Naive thymus-derived CD4-positive, alpha-beta T cell (primary cell): ENCODE results near the gene ALDOA. TPM values are rescaled to one million over a fixed set of nuclear protein-coding genes. Genes with fewer than 3 reads are reported as not detected.
"Not testable (repeated sequence)": the region's sequence is repeated elsewhere in the genome, so short reads cannot be mapped to it uniquely, and the experiment has no call there.

Experiments
- ATAC-seq: fragments of 150-1000 bp; cut with Tn5 transposase; 2 replicates; pipeline ENCODE4 v1.10.0; 2021; ENCODE audit warnings: mild to moderate bottlenecking, moderate library complexity
- CTCF ChIA-PET: fragments of 350-600 bp; sonication (Branson Sonifier 250); formaldehyde crosslinking; loops from one replicate; lab custom pipeline; 2021; ENCODE audit warnings: antibody characterized with exemption; lab: Charles Lee
- POLR2A ChIA-PET: fragments of 350-600 bp; sonication (Branson Sonifier 250); formaldehyde crosslinking; loops from one replicate; lab custom pipeline; 2021; ENCODE audit warnings: antibody characterized with exemption, inconsistent platforms; lab: Charles Lee
- DNase-seq, 9 donors: peaks; one replicate each; pipeline versions ENCODE4 v3.0.0 to v3.0.0-alpha.2; 2020 to 2022; ENCODE audit warnings: mixed read lengths in 1 of 9
- H3K27ac ChIP-seq: one replicate; pipeline ENCODE4 v1.7.0; 2013; ENCODE audit warnings: mild to moderate bottlenecking, low read depth, low read length, moderate library complexity
- H3K27me3 ChIP-seq, 2 donors: one replicate each; pipeline ENCODE4 v1.7.0; 2013; ENCODE audit warnings: low read length in 2 of 2, mild to moderate bottlenecking in 2 of 2, moderate library complexity in 2 of 2; ENCODE audit not compliant: control insufficient read depth in 2 of 2, insufficient read depth in 2 of 2
- H3K36me3 ChIP-seq, 3 experiments: 1 replicate in 2 of 3; 2 replicates in 1 of 3; pipeline ENCODE4 v1.7.0; 2013; ENCODE audit warnings: low read length in 3 of 3, mild to moderate bottlenecking in 3 of 3, moderate library complexity in 1 of 3; ENCODE audit not compliant: insufficient read depth in 3 of 3, control insufficient read depth in 2 of 3
- H3K4me1 ChIP-seq, 2 donors: one replicate each; pipeline ENCODE4 v1.7.0; 2013; ENCODE audit warnings: low read length in 2 of 2, mild to moderate bottlenecking in 2 of 2, moderate library complexity in 1 of 2; ENCODE audit not compliant: control insufficient read depth in 2 of 2, insufficient read depth in 2 of 2
- H3K4me3 ChIP-seq: 2 replicates; pipeline ENCODE4 v1.7.0; 2013; ENCODE audit warnings: mild to moderate bottlenecking, low read length
- H3K9me3 ChIP-seq, 3 experiments: 1 replicate in 2 of 3; 2 replicates in 1 of 3; pipeline ENCODE4 v1.7.0; 2013; ENCODE audit warnings: low read length in 3 of 3; ENCODE audit not compliant: control insufficient read depth in 2 of 3
- H3K27ac Mint-ChIP-seq, 9 donors: one replicate each; pipeline ENCODE4 v1.8.0; 2020 to 2022; ENCODE audit warnings: mixed read lengths in 9 of 9, mild to moderate bottlenecking in 8 of 9, moderate library complexity in 5 of 9, inconsistent platforms in 2 of 9
- H3K27me3 Mint-ChIP-seq, 5 donors: one replicate each; pipeline ENCODE4 v1.8.0; 2021 to 2022; ENCODE audit warnings: mixed read lengths in 5 of 5, mild to moderate bottlenecking in 1 of 5
- H3K36me3 Mint-ChIP-seq, 5 donors: one replicate each; pipeline ENCODE4 v1.8.0; 2020 to 2022; ENCODE audit warnings: mixed read lengths in 5 of 5, mild to moderate bottlenecking in 3 of 5, inconsistent platforms in 1 of 5
- H3K4me1 Mint-ChIP-seq, 7 donors: one replicate each; pipeline ENCODE4 v1.8.0; 2020 to 2022; ENCODE audit warnings: mixed read lengths in 7 of 7, mild to moderate bottlenecking in 3 of 7, inconsistent platforms in 1 of 7
- H3K4me3 Mint-ChIP-seq, 10 donors: one replicate each; pipeline ENCODE4 v1.8.0; 2020 to 2022; ENCODE audit warnings: mild to moderate bottlenecking in 10 of 10, mixed read lengths in 10 of 10, moderate library complexity in 6 of 10, inconsistent platforms in 2 of 10
- H3K9me3 Mint-ChIP-seq, 11 donors: one replicate each; pipeline ENCODE4 v1.8.0; 2020 to 2022; ENCODE audit warnings: mixed read lengths in 11 of 11, mild to moderate bottlenecking in 4 of 11, inconsistent platforms in 1 of 11, moderate library complexity in 1 of 11
- intact Hi-C, 2 donors: fragments of 100-400 bp; cut with micrococcal nuclease; formaldehyde crosslinking; loops; one replicate each; pipeline ENCODE4 v1.15.1; 2023
- polyA plus RNA-seq, 2 donors: library from polyadenylated mRNA; unstranded; fragments of 300-500 nt; fragmentation: Illumina TruSeq; gene quantifications; one replicate each; pipeline ENCODE4 v1.2.3, GENCODE V29; 2021
- total RNA-seq, 6 experiments: library from RNA in 5 of 6; stranded (reverse) in 5 of 6; gene quantifications; 1 replicate in 5 of 6; 2 replicates in 1 of 6; pipeline ENCODE4 v1.2.3 and lab custom pipeline; 2021 to 2026

ALDOA gene
- total and polyA plus RNA-seq, 7 experiments from 2014 or later: 356 to 1,619 (median 627) TPM

DNA sequence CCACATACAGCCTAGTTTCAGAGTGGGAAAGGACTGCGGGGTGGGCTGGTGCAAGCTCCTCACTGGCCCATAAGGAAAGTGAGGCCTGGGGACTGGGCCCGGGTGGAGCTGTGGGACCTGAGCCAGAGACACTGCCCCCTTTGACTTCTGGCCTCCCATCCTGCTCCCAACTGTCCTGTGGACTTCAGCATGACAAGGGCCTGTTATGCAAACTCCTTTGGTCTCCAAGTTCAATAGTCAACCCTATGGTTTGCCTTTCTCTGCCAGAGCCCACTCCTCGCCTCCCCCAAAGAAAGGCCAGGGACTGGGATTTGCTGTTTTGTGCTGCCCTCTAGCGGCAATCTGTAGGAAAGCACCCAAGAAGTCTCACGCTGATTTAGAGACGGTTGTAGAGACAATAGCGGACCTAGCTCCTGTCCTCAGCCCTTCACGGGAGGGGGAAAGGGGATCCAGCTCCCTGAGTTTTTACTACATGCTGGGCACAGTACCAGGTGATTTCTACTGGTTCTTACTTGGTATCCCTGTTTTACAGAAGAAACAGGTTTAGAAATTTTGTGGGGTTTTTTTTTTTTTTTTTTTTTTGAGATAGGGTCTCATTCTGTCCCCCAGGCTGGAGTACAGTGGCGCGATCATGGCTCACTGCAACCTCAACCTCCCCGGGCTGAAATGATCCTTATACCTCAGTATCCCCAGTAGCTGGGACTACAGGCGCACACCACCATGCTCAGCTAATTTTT lies 33.3 kb upstream of the ALDOA start:
- Histone ChIP-seq H3K4me3 (no peak overlapping the region), H3K27me3 (peaks cover 11 to 13% of the 10 kb centered on the region in 2 donors), H3K9me3 (no peaks in the 10 kb centered on the region), H3K36me3 (no peaks in the 10 kb centered on the region), H3K4me1 (no peaks in the 10 kb centered on the region), H3K27ac (no peak overlapping the region)
- ChIA-PET POLR2A (interaction anchor here (0.9 kb wide), 1 partner anchor 30 kb away, joined by 3 read pairs; no protein-coding TSS in a partner anchor), CTCF (interaction anchor here (0.6 to 1.9 kb wide), 17 partner anchors 9 to 378 kb away, joined by 3 to 6 read pairs (median 3); no protein-coding TSS in a partner anchor)
- Mint-ChIP-seq H3K27me3 (peaks cover 32 to 62% (median 36%) of the 10 kb centered on the region in 5 donors), H3K9me3 (peaks cover 0 to 3% (median 0%) of the 10 kb centered on the region in 11 donors), H3K4me1 (peaks cover 4 to 23% (median 9%) of the 10 kb centered on the region in 7 donors), H3K36me3 (no peaks in the 10 kb centered on the region), H3K4me3 (peak overlapping the region in 8 of 10 donors; percentile 31 to 65 (median 48)), H3K27ac (peak overlapping the region in 2 of 9 donors; percentile 38 to 46)
- intact Hi-C loops: loop anchor here in 1 of 2 donors (10.0 kb wide), 1 partner anchor 107 kb away; the partner anchor contains the start of gene KCTD13
- peak in 8 of 9 donors; percentile 47 to 66 (median 62) for DNase-seq
- ATAC-seq: peak; percentile 81

DNA sequence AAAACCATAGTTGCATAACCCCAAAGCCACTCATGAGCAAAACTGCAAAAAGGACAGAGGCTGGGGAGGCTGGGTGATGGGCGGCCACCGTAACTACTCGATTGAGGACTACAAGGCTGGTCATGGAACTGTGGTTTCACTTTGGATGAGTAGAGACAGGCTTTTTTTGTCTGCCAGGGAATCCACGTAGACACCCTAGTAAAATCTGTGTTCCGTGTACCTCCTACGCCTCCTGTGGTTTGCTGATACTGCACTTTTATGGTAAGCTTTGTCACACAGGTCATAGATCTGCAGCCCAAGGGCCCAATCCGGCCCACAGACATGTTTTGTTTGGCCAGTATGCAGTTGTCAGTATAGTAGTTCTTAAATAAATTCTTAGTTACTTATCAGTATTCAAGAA lies 32.3 kb upstream of the ALDOA start:
- ATAC-seq: no peak
- H3K9me3 Mint-ChIP-seq: peaks cover 0 to 3% (median 0%) of the 10 kb centered on the region in 11 donors
- H3K27me3 ChIP-seq: peaks cover 11 to 13% of the 10 kb centered on the region in 2 donors

DNA sequence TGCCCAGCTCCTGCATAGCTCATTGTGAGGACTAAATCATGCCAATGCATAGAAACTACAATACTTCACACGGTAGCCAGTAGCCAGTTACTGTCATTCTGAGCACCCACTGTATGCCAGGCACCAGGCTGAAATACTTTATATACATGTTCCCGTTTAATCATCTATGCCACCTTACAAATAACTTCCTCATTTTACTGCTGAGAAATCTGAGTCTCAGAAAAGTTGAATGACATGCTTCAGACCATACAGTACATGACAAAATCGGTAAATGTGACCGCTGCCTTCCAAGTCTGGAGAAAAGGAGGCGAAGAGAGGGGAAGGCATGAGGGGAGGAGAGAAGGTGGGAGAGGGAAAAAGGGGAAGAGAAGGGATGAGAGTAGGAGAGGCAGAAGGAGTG lies 25.3 kb upstream of the ALDOA start:
- H3K4me1 Mint-ChIP-seq: peaks cover 0 to 11% (median 0%) of the 10 kb centered on the region in 7 donors
- no peak overlapping the region for H3K27ac Mint-ChIP-seq
- no peak overlapping the region for H3K4me3 Mint-ChIP-seq
- no peak overlapping the region for H3K4me3 ChIP-seq
- peaks cover 0 to 31% (median 0%) of the 10 kb centered on the region in 5 donors for H3K27me3 Mint-ChIP-seq
- H3K4me1 ChIP-seq: no peaks in the 10 kb centered on the region
- H3K36me3 Mint-ChIP-seq: no peaks in the 10 kb centered on the region
- intact Hi-C loops: no loop called here
- ATAC-seq (peak; percentile 27), DNase-seq (no peak)
- no peaks in the 10 kb centered on the region for H3K9me3 Mint-ChIP-seq
- H3K27me3 ChIP-seq: no peaks in the 10 kb centered on the region
- no peaks in the 10 kb centered on the region for H3K9me3 ChIP-seq
- no peak overlapping the region for H3K27ac ChIP-seq
- ChIA-PET POLR2A (no interaction called here), CTCF (no interaction called here)
- H3K36me3 ChIP-seq: no peaks in the 10 kb centered on the region

More for the DNA sequence above, 32.3 kb upstream of the ALDOA start:
- Mint-ChIP-seq H3K36me3 (no peaks in the 10 kb centered on the region), H3K27me3 (peaks cover 23 to 54% (median 27%) of the 10 kb centered on the region in 5 donors), H3K27ac (no peak overlapping the region), H3K4me1 (peaks cover 4 to 23% (median 8%) of the 10 kb centered on the region in 7 donors), H3K4me3 (no peak overlapping the region)
- intact Hi-C loops: loop anchor here in 1 of 2 donors (10.0 kb wide), 1 partner anchor 108 kb away; the partner anchor contains the start of gene KCTD13
- H3K9me3 ChIP-seq: no peaks in the 10 kb centered on the region
- H3K27ac ChIP-seq: no peak overlapping the region
- no peak overlapping the region for H3K4me3 ChIP-seq
- H3K4me1 ChIP-seq: no peaks in the 10 kb centered on the region
- CTCF ChIA-PET: interaction anchor here (0.9 to 1.6 kb wide), 4 partner anchors 8 to 346 kb away, joined by 3 to 4 read pairs (median 4); no protein-coding TSS in a partner anchor
- DNase-seq: no peak
- POLR2A ChIA-PET: no interaction called here
- H3K36me3 ChIP-seq: no peaks in the 10 kb centered on the region

DNA sequence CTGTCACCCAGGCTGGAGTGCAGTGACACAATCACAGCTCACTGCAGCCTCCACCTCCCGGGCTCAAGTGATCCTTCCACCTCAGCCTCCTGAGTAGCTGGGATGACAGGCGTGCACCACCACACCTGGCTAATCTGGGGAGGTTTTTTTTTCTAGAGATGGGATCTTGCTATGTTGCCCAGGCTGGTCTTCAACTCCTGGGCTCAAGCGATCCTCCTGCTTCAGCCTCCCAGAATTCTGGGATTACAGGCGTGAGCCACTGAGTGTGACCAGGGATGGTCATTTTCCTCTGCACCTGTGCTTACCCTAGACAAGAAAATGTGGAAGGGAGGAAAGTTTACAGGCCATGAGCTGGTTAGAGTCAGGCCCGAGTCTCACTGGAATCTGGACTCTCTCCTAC lies 24.9 kb upstream of the ALDOA start:
- H3K27ac ChIP-seq, DNase-seq, H3K27ac Mint-ChIP-seq, H3K4me1 Mint-ChIP-seq, H3K4me3 Mint-ChIP-seq, ATAC-seq, H3K4me3 ChIP-seq, intact Hi-C loops, H3K9me3 Mint-ChIP-seq, H3K36me3 Mint-ChIP-seq, H3K36me3 ChIP-seq, H3K4me1 ChIP-seq, H3K9me3 ChIP-seq, H3K27me3 ChIP-seq: not testable (repeated sequence)
- ChIA-PET CTCF (interaction anchor here (0.9 kb wide), 1 partner anchor 15 kb away, joined by 3 read pairs; no protein-coding TSS in a partner anchor), POLR2A (interaction anchor here (1.3 kb wide), 1 partner anchor 143 kb away, joined by 4 read pairs; the partner anchor contains the start of gene CORO1A)
- H3K27me3 Mint-ChIP-seq: peaks cover 0 to 26% (median 0%) of the 10 kb centered on the region in 5 donors

DNA sequence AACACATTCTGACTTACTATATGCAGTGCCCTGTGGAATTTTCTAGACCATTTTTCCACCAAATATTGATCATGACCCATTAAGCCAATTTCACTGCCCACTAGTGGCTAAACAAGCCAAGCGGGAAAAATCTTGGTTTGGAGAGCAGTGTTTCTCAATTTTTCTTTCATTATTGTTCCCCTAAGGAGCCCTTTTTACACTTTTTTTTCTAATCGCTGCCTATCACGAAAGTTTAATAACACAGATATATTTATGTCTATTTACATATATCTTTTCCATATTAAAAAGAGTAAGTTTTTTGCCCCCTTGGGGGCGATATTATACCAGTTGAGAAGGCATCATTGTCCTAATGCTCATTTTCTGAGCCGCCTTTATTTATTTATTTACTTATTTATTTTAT lies 23.7 kb upstream of the ALDOA start:
- H3K27me3 Mint-ChIP-seq: peaks cover 0 to 21% (median 0%) of the 10 kb centered on the region in 5 donors
- H3K9me3 Mint-ChIP-seq: no peaks in the 10 kb centered on the region
- H3K4me1 Mint-ChIP-seq: peaks cover 0 to 7% (median 0%) of the 10 kb centered on the region in 7 donors
- H3K27ac Mint-ChIP-seq: no peak overlapping the region
- peak in 3 of 9 donors; percentile 40 to 44 (median 42) for DNase-seq
- Histone ChIP-seq H3K27me3 (no peaks in the 10 kb centered on the region), H3K9me3 (no peaks in the 10 kb centered on the region), H3K27ac (no peak overlapping the region), H3K4me3 (no peak overlapping the region), H3K4me1 (no peaks in the 10 kb centered on the region), H3K36me3 (no peaks in the 10 kb centered on the region)
- CTCF ChIA-PET: interaction anchor here (0.9 to 3.3 kb wide), 3 partner anchors 9 to 14 kb away, joined by 3 to 10 read pairs (median 4); no protein-coding TSS in a partner anchor
- POLR2A ChIA-PET: interaction anchor here (1.3 kb wide), 1 partner anchor 142 kb away, joined by 4 read pairs; the partner anchor contains the start of gene CORO1A
- H3K4me3 Mint-ChIP-seq: no peak overlapping the region
- no peaks in the 10 kb centered on the region for H3K36me3 Mint-ChIP-seq
- no peak for ATAC-seq
- intact Hi-C loops: loop anchor here in 1 of 2 donors (1.0 to 2.0 kb wide), 4 partner anchors 13 to 587 kb away; partner anchors contain the start of gene TBX6

DNA sequence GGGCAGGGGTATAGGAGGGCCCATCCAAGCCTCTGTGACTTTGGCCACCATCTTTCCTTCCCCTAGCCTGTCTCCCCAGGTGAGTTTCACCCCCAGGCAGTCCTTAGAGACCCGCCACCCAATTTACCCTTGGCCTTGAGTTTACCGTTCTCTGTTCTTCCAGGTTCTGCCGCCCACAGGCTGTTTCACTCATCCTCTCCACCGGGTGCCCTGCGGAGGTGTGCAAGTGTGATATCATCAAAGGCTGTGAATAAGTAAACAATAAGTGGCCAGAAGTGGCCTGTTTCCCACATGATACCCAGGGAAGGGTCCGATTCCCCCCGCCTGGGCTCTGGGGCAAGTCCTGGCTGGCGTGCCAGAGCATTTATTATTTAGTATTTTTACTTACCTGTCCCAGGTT lies 19.4 kb upstream of the ALDOA start:
- Mint-ChIP-seq H3K4me3 (no peak overlapping the region), H3K9me3 (no peaks in the 10 kb centered on the region), H3K27ac (peak overlapping the region in 1 of 9 donors; percentile 57), H3K36me3 (no peaks in the 10 kb centered on the region), H3K27me3 (peaks cover 0 to 10% (median 0%) of the 10 kb centered on the region in 5 donors), H3K4me1 (peaks cover 0 to 7% (median 0%) of the 10 kb centered on the region in 7 donors)
- Histone ChIP-seq H3K4me1 (no peaks in the 10 kb centered on the region), H3K27me3 (no peaks in the 10 kb centered on the region), H3K36me3 (no peaks in the 10 kb centered on the region), H3K4me3 (no peak overlapping the region), H3K27ac (no peak overlapping the region), H3K9me3 (no peaks in the 10 kb centered on the region)
- ChIA-PET POLR2A (no interaction called here), CTCF (no interaction called here)
- ATAC-seq (no peak), DNase-seq (no peak)
- intact Hi-C loops: no loop called here
